ENCODE results near the gene TMPRSS13. TPM values are rescaled to one million over a fixed set of nuclear protein-coding genes. Genes with fewer than 3 reads are reported as not detected.
"Not testable (repeated sequence)": the region's sequence is repeated elsewhere in the genome, so short reads cannot be mapped to it uniquely, and the experiment has no call there.

The TMPRSS13 gene
- total RNA-seq, 3 donors from 2014 or later (not counting 1 experiment from before 2014, with no cell fraction given) = 1.6 to 1.8 (median 1.8) TPM

DNA sequence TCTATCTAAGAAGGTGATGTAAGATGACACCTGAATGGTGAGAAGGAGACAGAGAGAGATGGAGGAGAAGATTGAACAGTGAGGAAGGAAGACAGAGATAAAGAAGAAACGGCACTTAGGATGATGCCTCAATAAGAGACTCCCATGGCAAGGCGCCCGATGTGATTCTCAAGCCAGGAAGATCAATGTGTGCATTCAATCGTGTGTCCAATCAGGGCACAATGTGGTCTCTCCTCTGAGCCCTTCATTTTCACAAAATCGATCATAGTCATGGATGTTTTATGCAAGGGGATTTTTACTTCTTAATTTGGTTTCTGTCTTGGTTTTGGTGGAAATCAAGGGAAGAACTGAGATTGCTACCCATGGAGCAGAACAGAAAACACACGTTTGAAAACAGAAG is 19.9 kb upstream of the TMPRSS13 start:
- Mint-ChIP-seq H3K4me1 (peaks cover 64 to 70% of the 10 kb centered on the region in 2 donors), H3K27me3 (ENCODE audit: low read depth in 2 of 2) (peaks cover 0 to 2% of the 10 kb centered on the region in 2 donors), H3K27ac (peak overlapping the region; percentile 89 to 96), H3K36me3 (no peaks in the 10 kb centered on the region), H3K4me3 (peak overlapping the region; percentile 28), H3K9me3 (no peaks in the 10 kb centered on the region)
- H3K4me3 ChIP-seq (ENCODE audit: low read length) = no peak overlapping the region
- H3K27ac ChIP-seq (ENCODE audit: low read length) = peak overlapping the region; percentile 64
- DNase-seq (peak in 1 of 2 donors; percentile 28), ATAC-seq (no peak)
- H3K27me3 ChIP-seq (ENCODE audit: control insufficient read depth, insufficient read depth, low read length) = no peaks in the 10 kb centered on the region
- intact Hi-C loops (cut with micrococcal nuclease) = loop anchor here (10.0 kb wide), 1 partner anchor 524 kb away; no protein-coding TSS in a partner anchor
- TF ChIP-seq CTCF (IDR thresholded peaks at IDR 0.05) = no peak
- no peaks in the 10 kb centered on the region for H3K9me3 ChIP-seq (ENCODE audit: control insufficient read depth, insufficient read depth, low read length)
- no peaks in the 10 kb centered on the region for H3K36me3 ChIP-seq (ENCODE audit: control insufficient read depth, insufficient read depth, low read length)
- peaks cover 75% of the 10 kb centered on the region for H3K4me1 ChIP-seq (ENCODE audit: control insufficient read depth, insufficient read depth, low read length)
- 71% methylated on average over 5 of the region's 6 CpGs for WGBS (ENCODE audit: insufficient coverage)

GRCh38 chr11:117948466-117948865 is 19.3 kb upstream of the TMPRSS13 start:
- H3K9me3 ChIP-seq (ENCODE audit: control insufficient read depth, insufficient read depth, low read length); H3K4me3 ChIP-seq (ENCODE audit: low read length); DNase-seq; H3K27me3 Mint-ChIP-seq (ENCODE audit: low read depth in 2 of 2); H3K4me3 Mint-ChIP-seq; ATAC-seq; H3K36me3 Mint-ChIP-seq; H3K27ac ChIP-seq (ENCODE audit: low read length); H3K36me3 ChIP-seq (ENCODE audit: control insufficient read depth, insufficient read depth, low read length); H3K9me3 Mint-ChIP-seq; H3K27me3 ChIP-seq (ENCODE audit: control insufficient read depth, insufficient read depth, low read length): not testable (repeated sequence)
- peaks cover 69% of the 10 kb centered on the region for H3K4me1 ChIP-seq (ENCODE audit: control insufficient read depth, insufficient read depth, low read length)
- Mint-ChIP-seq H3K4me1 (peaks cover 58 to 64% of the 10 kb centered on the region in 2 donors), H3K27ac (peak overlapping the region; percentile 89 to 96)
- WGBS (ENCODE audit: insufficient coverage) = 96% methylated on average over 9 of the region's 11 CpGs
- intact Hi-C loops (cut with micrococcal nuclease) = loop anchor here (10.0 kb wide), 1 partner anchor 524 kb away; no protein-coding TSS in a partner anchor

GRCh38 chr11:117947751-117948150 is 18.5 kb upstream of the TMPRSS13 start:
- not testable (repeated sequence) for H3K36me3 Mint-ChIP-seq, DNase-seq

GRCh38 chr11:117946842-117947526 is 17.8 kb upstream of the TMPRSS13 start:
- H3K27ac ChIP-seq (ENCODE audit: low read length) = no peak overlapping the region
- Mint-ChIP-seq H3K27ac (no peak overlapping the region), H3K36me3 (no peaks in the 10 kb centered on the region), H3K9me3 (no peaks in the 10 kb centered on the region), H3K27me3 (ENCODE audit: low read depth in 2 of 2) (peaks cover 2 to 10% of the 10 kb centered on the region in 2 donors), H3K4me3 (peak overlapping the region; percentile 38), H3K4me1 (peaks cover 43 to 56% of the 10 kb centered on the region in 2 donors)
- peak; percentile 96 for TF ChIP-seq CTCF (IDR thresholded peaks at IDR 0.05)
- WGBS (ENCODE audit: insufficient coverage) = 50% methylated on average over 7 of the region's 7 CpGs
- ATAC-seq (peak; percentile 58 to 70 (median 60)), DNase-seq (peak; percentile 82 to 90)
- intact Hi-C loops (cut with micrococcal nuclease) = loop anchor here (1.0 to 10.0 kb wide), 2 partner anchors 103 to 522 kb away; no protein-coding TSS in a partner anchor
- no peaks in the 10 kb centered on the region for H3K9me3 ChIP-seq (ENCODE audit: control insufficient read depth, insufficient read depth, low read length)
- H3K27me3 ChIP-seq (ENCODE audit: control insufficient read depth, insufficient read depth, low read length) = no peaks in the 10 kb centered on the region
- H3K4me3 ChIP-seq (ENCODE audit: low read length) = no peak overlapping the region
- peaks cover 54% of the 10 kb centered on the region for H3K4me1 ChIP-seq (ENCODE audit: control insufficient read depth, insufficient read depth, low read length)
- H3K36me3 ChIP-seq (ENCODE audit: control insufficient read depth, insufficient read depth, low read length) = no peaks in the 10 kb centered on the region

More at GRCh38 chr11:117947751-117948150, 18.5 kb upstream of the TMPRSS13 start:
- not testable (repeated sequence) for H3K27ac Mint-ChIP-seq; H3K9me3 Mint-ChIP-seq; H3K27me3 Mint-ChIP-seq (ENCODE audit: low read depth in 2 of 2); H3K9me3 ChIP-seq (ENCODE audit: control insufficient read depth, insufficient read depth, low read length); H3K27ac ChIP-seq (ENCODE audit: low read length); H3K27me3 ChIP-seq (ENCODE audit: control insufficient read depth, insufficient read depth, low read length); H3K36me3 ChIP-seq (ENCODE audit: control insufficient read depth, insufficient read depth, low read length); ATAC-seq; H3K4me3 ChIP-seq (ENCODE audit: low read length)
- peaks cover 62% of the 10 kb centered on the region for H3K4me1 ChIP-seq (ENCODE audit: control insufficient read depth, insufficient read depth, low read length)
- intact Hi-C loops (cut with micrococcal nuclease) = loop anchor here (1.0 to 10.0 kb wide), 2 partner anchors 103 to 523 kb away; no protein-coding TSS in a partner anchor
- WGBS (ENCODE audit: insufficient coverage) = 92% methylated on average over 9 of the region's 10 CpGs
- Mint-ChIP-seq H3K4me1 (peaks cover 51 to 56% of the 10 kb centered on the region in 2 donors), H3K4me3 (peak overlapping the region; percentile 49)

All from natural killer cell (primary cell).